Ecto neural progenitor cell (in vitro differentiated cells): ENCODE data around the gene GABRA4.
A peak's percentile ranks its signal among the peaks of the same experiment; 100 is the strongest.

Experiments used
- DNase-seq: peaks from one replicate; pipeline ENCODE4 v3.0.0-alpha.2; 2018; ENCODE audit warnings: low spot score

The GABRA4 gene

DNA sequence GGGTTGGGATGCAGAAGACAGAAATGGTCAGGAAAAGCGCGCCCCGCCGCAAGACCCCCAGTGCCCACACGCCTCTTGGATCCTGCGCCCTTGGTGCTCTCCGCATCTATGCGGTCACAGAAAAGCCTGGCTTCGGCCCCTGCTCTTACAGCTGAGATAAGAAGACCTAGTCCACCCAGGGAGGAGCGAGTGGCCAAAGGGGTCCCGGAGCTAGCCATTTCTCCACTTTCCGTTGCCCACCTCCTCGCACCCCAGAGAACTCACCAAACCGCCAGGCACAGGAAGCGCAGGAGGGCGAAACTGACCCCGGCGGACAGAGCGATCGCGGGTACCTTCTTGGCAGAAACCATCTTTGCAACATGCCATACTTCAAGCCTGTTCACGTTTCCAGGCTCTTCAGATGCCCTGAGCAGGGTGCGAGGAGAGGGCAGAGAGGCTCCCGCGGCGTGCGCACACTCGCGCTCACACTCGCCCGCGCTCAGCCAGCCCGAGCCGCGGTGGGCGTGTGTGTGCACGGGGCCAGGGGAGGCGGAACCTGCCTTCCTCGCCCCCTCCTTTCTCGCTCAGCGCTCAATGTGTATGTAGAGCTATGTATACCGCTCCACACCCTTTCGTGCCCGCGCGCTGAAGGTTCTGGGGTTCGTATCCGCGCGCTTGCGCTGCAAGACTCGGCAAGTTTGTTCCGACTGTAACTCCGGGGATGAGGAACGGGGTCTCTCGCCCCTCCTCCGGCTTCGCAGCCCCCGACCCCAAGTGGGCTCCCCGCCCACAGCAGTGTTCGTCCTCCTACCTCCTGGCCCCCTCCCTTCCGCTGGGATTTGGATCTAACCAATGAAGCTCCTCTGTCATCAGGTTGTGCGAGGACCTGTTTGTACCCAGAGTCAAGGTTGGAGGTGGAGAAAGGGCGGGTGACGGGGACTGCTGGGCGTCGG is at the start of gene GABRA4:
TSS of gene GABRA4 (minus strand) at position 507 of the 932 bp plus-strand sequence. CDS start at position 350, 157 bp downstream.
- DNase-seq = peak; percentile 64

DNA sequence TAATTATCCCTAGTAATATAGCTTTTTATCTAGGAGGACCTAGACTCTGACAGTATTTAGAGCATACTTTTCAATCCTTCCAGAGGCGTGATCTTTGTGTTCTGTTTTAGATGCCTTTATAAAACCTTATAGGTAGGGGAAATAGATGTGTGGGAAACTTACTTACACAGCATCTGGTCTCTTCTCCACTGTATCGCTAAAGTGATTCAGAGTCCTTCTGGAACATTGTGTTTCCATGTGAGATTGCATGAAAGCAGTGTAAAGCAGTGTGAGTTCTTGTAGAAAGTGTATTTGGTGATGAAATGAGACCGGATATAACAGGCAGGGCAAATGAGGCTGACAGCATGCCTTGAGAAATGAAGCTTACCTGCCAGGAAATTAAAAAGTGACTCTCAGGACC is 47.4 kb upstream of the GABRA4 start:
- no peak for DNase-seq

DNA sequence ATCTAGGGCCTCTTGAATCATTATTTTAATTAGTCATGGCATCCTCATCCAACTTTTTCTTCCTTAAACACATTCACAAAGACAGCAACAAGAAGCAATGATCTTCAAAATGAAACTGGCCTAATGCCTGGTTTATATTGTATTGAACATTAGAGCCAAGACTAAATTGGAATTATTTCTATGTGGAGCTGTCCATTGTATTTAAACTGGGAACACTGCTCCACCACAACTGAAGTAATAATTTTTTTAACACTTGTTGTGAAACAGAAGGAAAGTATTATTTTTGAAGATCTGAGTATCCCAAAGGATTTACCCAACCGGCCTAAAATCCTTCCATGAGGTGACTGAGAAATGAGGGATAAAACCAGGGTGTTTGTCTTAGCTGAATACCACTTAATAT is 44.9 kb upstream of the GABRA4 start:
- DNase-seq = no peak

GRCh38 chr4:47032405-47033106 is 39.2 kb upstream of the GABRA4 start:
- DNase-seq = peak; percentile 88

DNA sequence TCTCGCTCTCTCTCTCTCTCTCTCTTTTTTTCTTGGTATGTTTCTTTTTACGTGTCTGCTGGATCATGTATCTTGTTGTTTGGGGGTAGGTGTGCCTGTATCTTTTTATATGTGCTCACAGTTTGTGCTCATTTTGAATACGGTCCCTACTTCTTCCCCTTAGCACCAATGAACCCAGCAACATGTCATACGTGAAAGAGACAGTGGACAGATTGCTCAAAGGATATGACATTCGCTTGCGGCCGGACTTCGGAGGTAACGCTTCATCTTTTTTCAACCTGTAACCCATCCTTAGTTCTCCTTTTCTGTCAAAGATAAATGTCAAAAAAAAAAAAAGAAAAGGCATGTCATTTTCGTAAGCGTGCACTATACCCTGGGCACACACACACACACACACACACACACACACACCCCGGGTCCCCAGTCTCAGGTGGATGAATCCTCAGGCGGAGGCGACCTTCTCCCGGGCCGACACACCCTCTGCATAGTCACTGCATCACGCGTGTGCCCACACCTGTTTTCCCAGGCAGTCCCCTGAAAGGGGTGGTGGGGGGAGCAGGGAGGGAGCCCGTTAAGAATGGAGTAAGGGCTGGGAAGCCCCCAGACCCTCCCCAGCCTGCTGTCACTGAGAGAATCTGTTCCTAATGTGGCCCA is 38.5 kb upstream of the GABRA4 start:
- DNase-seq = no peak

- peak; percentile 86 for DNase-seq
Observed at GRCh38 chr4:47031011-47031678, 37.8 kb upstream of the GABRA4 start, which contains the start of gene GABRB1. Gene GABRB1, plus strand, starts transcription at chr4:47031567.

DNA sequence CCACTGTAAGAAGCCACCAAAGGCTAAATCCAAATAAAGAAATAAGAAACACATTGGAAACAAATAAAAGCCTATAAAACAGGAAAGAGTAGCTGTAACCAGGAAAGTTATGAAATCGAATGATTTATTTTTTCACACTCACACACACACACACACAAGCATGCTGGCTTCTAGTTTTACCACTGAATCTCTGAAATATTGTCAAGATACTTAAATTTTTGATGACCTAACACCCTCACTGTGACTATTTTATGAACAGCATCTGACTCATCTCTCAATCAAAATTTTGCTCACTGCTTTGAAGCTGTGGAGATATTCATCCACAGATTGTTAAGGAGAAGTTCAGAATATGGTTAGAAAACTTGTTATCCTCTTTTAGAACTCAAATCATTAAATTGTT is 24.1 kb upstream of the GABRA4 start:
- DNase-seq = no peak

DNA sequence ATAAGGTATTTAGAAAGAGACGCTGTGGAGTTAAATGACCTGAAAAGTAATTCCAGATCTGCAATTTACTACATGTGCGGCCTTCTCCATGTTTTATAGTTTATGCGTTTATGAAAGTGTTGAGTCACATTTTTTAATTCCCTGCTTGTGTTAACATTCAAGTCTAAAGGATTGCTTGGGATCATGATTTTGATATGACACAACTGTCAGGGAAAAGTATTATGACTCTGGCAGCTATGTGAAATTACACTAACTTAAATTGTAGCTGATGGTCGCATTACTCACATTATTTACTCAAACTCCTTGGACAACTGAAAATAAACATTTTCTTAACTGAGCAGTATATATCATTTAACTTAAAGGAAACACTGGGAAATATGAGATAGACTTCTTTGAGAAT is 23.7 kb upstream of the GABRA4 start:
- no peak for DNase-seq

GRCh38 chr4:47013373-47013772 is 20.0 kb upstream of the GABRA4 start:
- no peak for DNase-seq

DNA sequence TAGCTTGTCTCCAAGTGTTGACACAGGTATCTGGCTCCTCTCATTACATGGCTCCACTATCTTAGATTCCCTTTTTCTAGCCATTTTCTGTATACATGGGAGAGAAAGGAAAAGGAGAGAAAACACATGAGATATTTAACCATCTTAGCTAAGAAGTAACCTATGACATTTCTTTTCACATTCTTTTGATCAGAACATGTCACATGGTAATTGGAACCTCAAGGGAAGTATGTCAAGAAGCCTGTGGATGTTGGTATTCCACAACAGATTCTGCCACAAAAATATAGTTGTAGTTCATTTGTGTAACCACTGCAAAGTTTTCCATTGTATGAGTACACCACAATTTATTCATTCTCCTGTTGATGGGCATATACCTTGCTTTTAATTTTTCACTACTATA is 19.3 kb upstream of the GABRA4 start:
- DNase-seq = no peak

DNA sequence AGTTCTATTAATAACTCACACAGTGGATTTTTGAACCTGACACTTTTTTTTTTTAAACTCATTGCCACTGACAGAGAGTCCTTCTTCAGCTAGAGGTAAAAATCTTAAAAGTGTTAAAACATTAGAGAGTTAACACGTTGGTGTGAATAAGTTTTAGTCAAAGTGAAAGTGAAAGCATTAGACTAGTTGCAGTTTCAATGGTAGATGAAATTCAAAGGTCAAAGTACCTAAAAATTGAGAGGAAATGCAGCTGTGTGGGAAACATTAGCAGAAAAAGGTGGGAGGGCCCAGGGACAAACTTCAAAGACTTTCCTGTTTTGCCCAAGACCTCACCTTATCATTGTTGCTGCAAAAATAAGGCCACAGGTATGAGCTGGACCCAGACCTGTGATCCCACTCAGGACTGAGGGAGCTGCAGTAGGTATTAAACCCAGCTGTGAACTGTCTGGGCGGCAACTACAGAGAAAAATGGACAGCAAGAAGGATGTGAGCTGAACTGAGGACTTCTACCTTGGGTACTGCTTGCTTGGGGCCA is 17.6 kb upstream of the GABRA4 start:
- DNase-seq = no peak

DNA sequence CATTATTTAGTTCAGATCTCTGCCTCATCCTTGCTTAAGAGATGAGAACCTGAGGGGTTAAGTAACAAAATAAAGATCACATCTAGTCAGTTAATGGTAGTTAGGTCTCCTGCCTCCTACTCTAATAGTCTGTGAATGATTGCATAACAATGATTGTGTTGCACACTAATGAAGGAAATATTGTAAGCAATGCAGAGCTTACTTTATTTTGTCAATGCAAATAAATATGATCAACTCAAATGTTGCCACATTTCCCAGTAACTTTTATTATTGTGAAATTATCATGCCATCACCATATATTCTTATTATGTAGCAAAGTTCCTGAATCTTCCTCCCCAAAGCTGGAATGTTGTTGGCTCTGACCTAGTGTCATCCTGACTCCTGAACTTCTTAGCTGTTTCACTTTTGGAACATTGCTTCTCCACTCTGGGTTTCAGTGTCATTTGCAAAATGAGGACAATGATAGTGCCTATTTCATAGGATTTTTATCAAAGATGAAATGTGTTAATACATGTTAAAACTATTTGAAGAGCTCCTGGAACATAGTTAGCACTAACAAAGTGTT is 17.0 kb upstream of the GABRA4 start:
- DNase-seq = no peak

DNA sequence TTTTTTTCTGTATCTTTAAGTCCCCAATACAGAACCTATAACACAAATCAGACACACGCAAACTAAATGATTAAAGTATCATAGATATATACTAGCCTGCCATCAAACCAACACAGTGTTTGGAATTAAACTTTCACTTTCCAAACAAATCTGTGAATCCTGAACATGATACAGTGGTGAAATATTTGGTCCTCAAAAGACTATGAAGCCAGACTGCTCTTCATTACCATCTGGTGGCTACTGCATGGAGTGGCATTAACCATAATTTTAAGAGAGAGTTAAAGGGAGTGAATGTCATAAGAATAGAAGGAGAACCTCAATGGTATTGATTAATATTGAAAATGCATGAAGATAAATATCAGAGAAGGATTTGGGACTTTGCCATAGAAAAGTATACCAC is 9.2 kb upstream of the GABRA4 start:
- no peak for DNase-seq

GRCh38 chr4:47000406-47000805 is 7.0 kb upstream of the GABRA4 start:
- no peak for DNase-seq

- no peak for DNase-seq
Observed at GRCh38 chr4:46999566-46999965, 6.2 kb upstream of the GABRA4 start.

DNA sequence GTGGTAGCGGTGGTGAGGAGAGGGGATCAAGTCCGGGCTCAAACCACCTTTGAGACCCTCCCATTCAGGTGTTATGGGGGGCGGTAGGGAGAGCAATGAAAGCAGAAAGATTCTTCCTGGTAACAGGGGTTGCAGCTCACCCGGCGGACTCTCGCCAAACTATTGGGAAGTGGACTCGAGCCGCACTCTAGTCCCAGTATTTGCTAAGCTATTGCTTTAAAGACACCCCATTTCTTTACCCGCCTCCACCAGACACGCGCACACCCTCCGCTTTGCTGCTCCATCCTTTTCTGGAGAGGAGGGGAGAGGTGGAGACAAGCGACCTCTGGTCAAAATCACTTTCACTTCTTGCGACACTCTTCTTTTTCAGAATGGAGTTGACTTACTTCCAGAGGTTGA is 625 bp upstream of the GABRA4 start:
- DNase-seq = no peak

- DNase-seq = no peak
Observed at GRCh38 chr4:46992338-46992737, 1.0 kb downstream of the GABRA4 start.

DNA sequence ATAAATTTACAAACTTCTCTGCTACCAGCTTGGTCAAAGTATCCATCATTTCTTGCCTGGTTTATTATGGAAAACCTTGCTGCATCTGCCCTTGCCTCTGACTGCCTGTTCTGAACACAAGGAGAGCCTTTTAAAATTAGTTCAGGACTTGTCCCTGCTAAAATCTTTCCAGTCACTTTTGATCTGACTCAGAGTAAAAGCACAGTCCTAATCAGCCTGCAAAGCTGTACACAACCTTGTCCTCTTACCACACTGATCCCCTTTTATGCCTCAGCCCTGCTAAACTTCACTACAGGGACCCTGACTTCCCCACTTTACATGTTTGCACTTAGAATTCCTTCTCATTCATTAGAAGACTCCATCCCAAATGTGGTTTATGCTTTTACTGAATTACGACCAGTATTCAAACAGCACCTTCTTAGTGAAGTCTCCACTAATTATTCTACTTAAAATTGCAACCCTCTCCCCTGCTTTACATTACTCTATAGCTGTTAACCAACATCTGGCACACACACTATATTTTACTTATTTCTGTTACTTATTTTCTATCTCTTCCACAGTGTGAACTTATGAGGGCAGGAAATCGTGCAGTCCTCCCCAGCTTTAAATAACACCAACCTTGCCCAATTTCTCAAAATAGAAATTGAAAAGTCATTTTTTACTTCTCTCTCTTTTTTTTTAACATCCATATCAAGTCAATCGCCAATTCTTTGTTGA is 6.3 kb downstream of the GABRA4 start:
- DNase-seq = no peak

DNA sequence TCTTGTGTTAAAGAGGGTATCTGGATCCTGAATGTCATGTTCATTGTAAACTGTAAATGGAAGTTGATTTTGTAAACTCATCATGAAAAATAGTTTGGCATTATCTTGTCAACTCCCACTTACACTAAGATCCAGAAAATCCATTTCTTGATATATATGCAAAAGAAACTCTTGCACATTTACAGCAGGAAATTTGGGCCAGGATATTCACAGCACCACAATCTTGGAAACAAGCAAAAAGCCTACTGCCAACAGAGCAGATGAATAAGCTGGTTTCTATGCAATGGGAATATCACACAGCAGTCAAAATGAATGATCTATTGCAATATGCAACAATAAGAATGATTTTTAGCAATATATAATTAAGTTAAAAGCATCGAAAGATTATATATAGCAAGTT is 8.6 kb downstream of the GABRA4 start:
- DNase-seq = no peak

- no peak for DNase-seq
Observed at GRCh38 chr4:46980851-46981250, 12.5 kb downstream of the GABRA4 start.

- DNase-seq = no peak
Observed at GRCh38 chr4:46979726-46980125, 13.7 kb downstream of the GABRA4 start.
